Activated CD4-positive, alpha-beta T cell treated with anti-CD3 and anti-CD28 coated beads for 4 hours (primary cell): ENCODE measurements around the gene CR1.
"Not testable (repeated sequence)": the region's sequence is repeated elsewhere in the genome, so short reads cannot be mapped to it uniquely, and the experiment has no call there.

ENCODE experiments used
- DNase-seq, 2 donors: peaks; one replicate each; pipeline ENCODE4 v3.0.0-alpha.2; 2020

The CR1 gene

GRCh38 chr1:207504438-207504837 is 8.5 kb downstream of the CR1 start:
- no peak for DNase-seq

GRCh38 chr1:207510444-207510843 is 14.5 kb downstream of the CR1 start:
- DNase-seq, result no peak

DNA sequence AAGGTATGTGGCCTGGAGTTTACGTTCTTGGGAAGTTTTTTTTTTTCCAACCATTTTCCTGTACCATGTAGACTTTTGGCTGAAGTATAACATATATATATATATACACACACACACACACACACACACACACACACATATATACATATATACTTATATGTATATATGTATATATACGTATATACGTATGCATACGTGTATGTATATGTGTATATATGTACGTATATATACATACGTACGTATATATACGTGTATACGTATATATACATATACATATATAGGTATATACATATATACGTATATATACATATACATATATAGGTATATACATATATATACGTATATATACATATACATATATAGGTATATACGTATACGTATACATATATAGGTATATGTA is 18.9 kb downstream of the CR1 start:
- no peak for DNase-seq

- DNase-seq, result no peak
Observed at GRCh38 chr1:207516729-207517128, 20.8 kb downstream of the CR1 start.

DNA sequence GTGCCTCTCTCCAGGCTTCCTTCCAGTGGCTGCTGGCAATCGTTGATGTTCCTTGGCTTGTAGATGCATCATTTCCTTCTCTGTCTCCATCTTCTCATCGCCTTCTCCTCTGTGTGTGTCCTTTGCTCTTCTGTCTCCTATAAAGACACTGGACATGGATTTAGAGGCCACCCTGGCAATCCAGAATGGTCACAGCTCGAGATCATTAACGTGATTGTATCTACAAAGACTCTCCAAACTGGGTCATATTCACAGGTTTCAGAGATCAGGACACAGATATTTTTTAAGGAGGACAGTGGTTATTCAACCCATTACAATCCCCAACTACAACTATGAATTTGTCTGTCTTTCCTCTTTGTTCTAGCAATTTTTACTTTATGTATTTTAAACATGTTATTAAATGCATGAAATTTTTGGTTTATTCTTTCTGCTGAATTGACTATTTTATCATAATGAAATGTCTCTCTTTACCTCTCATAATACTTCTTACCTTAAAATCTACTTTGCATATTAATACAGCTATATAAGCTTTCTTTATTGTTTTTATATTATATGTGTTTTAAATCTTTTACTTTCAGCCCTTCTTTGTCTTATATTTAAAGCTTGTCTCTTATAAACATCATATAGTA is 22.8 kb downstream of the CR1 start:
- no peak for DNase-seq

GRCh38 chr1:207519505-207520399 is 23.8 kb downstream of the CR1 start:
- no peak for DNase-seq

DNA sequence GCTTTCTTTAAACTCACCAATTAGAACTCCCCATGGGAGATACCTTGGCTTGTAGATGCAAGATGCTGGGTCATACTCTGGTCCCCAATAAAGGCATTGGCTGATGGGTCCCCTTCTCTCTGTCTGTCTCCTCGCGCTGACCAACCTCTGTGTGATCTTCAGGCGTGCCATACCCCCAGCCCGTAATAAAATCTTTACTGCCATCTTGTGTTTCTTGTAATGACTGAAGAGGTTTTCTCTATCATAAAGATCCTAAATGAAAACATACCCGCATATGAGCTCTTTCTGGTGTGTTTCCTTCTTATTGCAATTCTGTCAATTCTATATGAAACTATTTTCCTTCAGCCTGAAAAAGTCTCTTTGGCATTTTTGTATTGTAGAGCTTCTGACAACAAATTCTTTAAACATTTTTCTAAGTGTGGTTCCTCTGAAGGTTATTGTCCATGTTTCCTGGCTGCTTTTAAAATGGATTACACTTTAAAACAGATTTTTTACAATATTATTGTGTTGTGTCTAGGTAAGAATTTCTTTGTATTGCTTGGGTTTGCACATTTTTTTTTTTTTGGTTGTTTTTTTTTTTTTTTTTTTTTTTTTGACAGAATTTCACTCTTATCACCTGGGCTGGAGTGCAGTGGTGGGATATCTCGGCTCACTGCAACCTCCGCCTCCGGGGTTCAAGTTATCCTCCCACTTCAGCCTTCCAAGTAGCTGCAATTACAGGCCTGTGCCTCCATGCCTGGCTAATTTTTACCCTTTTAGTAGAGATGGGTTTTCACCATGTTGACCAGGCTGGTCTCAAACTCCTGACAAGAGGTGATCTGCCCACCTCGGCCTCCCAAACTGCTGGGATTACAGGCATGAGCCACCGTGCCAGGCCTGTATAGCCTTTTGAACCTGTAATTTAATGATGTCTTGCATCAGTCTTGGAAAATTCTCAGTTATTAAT is 24.7 kb downstream of the CR1 start:
- not testable (repeated sequence) for DNase-seq

DNA sequence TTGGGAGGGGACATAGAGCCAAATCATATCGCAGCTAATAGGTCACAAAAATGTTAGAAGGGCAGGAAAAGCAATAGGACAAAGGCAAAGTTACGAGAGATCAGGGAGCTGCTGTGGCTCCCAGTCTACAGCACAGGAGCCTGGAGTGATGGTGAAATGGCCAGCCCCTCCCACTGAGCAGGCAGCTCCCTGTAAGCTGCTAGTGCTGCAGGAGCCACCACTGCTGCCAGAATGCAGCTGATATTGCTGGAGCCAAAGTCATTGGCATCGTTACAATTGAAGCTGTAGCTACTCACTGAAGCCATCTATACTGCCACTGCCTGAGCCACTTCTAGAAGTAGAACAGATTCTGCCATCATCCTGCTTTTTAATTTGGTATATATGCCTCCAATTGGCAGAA is 29.3 kb downstream of the CR1 start:
- not testable (repeated sequence) for DNase-seq

DNA sequence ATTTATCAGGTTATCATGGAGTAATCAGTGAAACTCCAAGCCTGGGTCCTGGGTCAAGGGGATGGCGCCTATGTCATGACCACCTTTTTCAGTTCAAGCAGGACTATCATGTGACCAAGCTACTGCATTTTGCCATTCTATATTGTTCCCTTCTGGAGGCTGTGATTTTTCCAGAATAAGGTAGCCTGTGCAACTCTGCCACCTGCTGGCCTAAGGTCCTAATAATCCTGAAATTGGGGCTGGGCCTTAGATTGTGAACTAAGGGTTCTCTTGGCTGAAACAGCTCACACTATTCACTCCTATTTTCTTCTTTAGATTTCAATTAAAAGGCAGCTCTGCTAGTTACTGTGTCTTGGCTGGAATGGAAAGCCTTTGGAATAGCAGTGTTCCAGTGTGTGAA is 32.4 kb downstream of the CR1 start:
- not testable (repeated sequence) for DNase-seq

- DNase-seq, result not testable (repeated sequence)
Observed at GRCh38 chr1:207536263-207536662, 40.3 kb downstream of the CR1 start.

DNA sequence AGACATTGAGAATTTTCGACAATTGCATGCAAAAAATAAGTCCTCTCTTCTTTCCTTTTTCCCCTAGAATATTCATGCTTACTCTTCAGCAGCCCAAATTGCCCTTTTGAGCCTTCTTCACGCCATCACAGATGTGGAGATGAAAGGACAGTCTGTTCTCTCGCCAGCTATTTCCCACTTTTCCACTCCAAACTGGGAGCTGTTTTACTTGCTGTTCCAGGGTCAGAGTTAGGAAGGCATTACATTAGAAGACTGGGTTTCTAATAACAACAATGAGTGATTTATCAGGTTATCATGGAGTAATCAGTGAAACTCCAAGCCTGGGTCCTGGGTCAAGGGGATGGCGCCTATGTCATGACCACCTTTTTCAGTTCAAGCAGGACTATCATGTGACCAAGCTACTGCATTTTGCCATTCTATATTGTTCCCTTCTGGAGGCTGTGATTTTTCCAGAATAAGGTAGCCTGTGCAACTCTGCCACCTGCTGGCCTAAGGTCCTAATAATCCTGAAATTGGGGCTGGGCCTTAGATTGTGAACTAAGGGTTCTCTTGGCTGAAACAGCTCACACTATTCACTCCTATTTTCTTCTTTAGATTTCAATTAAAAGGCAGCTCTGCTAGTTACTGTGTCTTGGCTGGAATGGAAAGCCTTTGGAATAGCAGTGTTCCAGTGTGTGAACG is 50.9 kb downstream of the CR1 start:
- DNase-seq, result not testable (repeated sequence)

GRCh38 chr1:207554823-207555222 is 58.9 kb downstream of the CR1 start:
- not testable (repeated sequence) for DNase-seq

DNA sequence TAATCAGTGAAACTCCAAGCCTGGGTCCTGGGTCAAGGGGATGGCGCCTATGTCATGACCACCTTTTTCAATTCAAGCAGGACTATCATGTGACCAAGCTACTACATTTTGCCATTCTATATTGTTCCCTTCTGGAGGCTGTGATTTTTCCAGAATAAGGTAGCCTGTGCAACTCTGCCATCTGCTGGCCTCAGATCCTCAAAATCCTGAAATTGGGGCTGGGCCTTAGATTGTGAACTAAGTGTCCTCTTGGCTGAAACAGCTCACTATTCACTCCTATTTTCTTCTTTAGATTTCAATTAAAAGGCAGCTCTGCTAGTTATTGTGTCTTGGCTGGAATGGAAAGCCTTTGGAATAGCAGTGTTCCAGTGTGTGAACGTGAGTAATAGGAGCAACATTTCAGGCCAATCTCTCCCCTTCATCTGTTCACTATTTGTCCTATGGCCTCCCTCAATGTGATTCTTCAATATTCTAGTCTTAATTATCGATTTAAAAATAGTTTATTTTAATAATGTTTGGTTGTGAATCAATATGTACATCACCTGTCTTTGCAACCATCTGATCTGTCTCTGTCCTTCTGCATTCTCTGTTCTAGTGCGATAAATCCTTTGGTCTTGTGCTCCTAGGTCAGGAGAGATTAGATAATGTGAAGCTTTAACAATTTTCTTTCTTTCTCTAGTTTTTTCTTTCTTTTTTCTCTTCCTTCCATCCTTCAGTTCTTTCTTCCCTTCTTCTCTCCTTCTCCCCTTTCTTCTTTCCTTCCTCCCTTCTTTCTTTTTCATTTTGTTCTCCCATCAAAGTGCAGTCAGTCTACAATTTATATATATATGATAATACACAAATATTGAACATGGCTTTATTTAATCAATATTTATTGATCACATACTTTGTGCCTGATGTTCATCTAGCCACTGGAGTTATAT is 69.8 kb downstream of the CR1 start:
- no peak for DNase-seq

- DNase-seq, result not testable (repeated sequence)
Observed at GRCh38 chr1:207571926-207572325, 76.0 kb downstream of the CR1 start.

DNA sequence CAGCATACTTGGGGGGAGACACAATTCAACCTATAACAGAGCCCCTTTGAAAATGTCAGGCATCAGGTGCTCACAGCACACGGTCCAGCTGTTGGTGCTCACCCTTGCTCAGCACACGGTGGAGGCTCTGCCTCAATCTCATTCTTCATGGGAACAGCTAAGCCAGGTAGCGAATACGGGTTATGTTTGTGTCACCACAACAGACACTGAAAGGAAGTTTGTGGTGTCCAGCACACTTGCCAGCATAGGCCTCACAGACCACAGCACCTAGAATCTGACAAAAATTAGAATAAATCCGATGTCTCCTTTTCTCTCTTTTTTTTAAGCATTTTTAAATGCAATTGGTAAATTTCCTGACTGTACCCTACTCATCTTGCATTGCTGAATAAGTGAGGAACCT is 77.1 kb downstream of the CR1 start:
- not testable (repeated sequence) for DNase-seq

GRCh38 chr1:207575381-207575780 is 79.4 kb downstream of the CR1 start:
- DNase-seq, result not testable (repeated sequence)

DNA sequence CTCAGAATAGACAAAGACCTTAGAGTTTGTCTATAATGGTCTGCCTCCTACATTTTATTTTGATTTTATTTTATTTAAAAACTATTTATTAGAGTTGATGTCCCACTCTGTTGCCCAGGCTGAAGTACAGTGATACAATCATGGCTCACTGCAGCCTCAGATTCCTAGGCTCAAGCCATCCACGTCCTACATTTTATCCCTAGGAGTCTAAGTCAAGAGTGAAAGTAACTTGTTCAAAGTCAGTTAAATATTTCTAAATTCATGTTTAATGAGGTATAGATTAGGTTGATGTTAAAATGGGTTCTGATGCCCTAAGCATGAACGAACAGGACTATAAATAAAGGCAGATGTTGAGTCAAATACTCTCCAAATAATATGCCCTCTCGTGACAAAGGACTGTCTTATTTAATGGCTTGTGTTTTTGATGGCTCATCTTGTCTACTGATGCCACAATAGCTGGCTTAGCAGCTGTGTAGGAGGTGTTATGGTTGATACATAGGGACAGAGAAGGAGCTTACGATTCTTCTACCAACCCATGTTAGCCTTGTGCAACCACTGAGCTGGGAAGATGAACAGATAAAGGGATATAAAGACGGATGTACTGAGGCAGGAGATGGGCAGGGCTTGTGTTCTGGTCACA is 83.0 kb downstream of the CR1 start:
- DNase-seq, result no peak

GRCh38 chr1:207579436-207579799 is 83.5 kb downstream of the CR1 start:
- DNase-seq, result peak in 1 of 2 donors; percentile 2

DNA sequence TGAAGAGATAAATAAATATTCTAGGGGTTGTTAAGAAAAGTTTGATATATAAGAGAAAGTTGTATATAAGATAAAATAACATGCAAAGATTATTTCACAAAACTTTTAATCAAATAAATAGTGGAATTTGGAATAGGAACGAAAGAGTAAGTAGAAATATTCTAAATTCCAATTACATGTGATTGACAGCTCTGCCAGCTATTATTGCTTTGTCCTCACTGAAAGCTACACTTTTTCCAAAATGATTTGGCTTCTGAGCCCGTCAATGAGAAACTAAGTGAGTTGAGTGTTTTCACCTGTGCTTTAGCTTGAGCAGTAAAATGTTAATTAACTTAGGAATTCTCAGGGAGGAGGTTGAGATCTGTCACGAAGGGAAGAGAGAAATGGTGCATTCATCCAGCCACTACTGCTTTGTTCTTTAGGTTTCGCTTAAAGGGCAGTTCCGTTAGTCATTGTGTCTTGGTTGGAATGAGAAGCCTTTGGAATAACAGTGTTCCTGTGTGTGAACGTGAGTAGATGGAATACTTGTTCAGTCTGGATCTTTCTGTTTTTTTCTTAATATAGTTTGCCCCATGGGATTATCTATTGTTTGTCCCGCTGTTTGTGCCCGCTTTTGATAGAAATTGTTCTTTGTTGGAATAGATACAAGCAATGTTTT is 85.7 kb downstream of the CR1 start:
- DNase-seq, result no peak

GRCh38 chr1:207589506-207589905 is 93.5 kb downstream of the CR1 start:
- not testable (repeated sequence) for DNase-seq
